WTC11 (cell line): ENCODE results near the gene MDM1. TPM values are rescaled to one million over a fixed set of nuclear protein-coding genes. Genes with fewer than 3 reads are reported as not detected.

Experiments used
- ATAC-seq: fragments of 200-7000 bp; cut with Tn5 transposase; 2 replicates; pipeline ENCODE4 v1.10.0; 2021; ENCODE audit warnings: mild to moderate bottlenecking, moderate library complexity
- CTCF ChIA-PET: fragments of 300-600 bp; sonication (Branson Sonifier 250); formaldehyde crosslinking; loops from one replicate; lab custom pipeline; 2021; ENCODE audit warnings: antibody characterized with exemption; lab: Charles Lee
- POLR2A ChIA-PET: fragments of 350-600 bp; sonication (Branson Sonifier 250); formaldehyde crosslinking; loops from one replicate; lab custom pipeline; 2021; ENCODE audit warnings: antibody characterized with exemption; lab: Charles Lee
- DNase-seq: peaks from one replicate; pipeline ENCODE4 v3.0.0; 2021; ENCODE audit warnings: low spot score
- H3K27ac Mint-ChIP-seq: 2 replicates; pipeline ENCODE4 v1.8.0; 2021; ENCODE audit warnings: mixed read lengths
- H3K27me3 Mint-ChIP-seq: 2 replicates; pipeline ENCODE4 v1.8.0; 2021; ENCODE audit warnings: low read depth, mild to moderate bottlenecking, moderate library complexity, mixed read lengths
- H3K36me3 Mint-ChIP-seq: 2 replicates; pipeline ENCODE4 v1.8.0; 2021; ENCODE audit warnings: mixed read lengths
- H3K4me1 Mint-ChIP-seq: 2 replicates; pipeline ENCODE4 v1.8.0; 2022; ENCODE audit warnings: mixed read lengths
- H3K4me3 Mint-ChIP-seq: 2 replicates; pipeline ENCODE4 v1.8.0; 2021; ENCODE audit warnings: mild to moderate bottlenecking, moderate library complexity, mixed read lengths
- H3K9me3 Mint-ChIP-seq: 2 replicates; pipeline ENCODE4 v1.8.0; 2021; ENCODE audit warnings: mixed read lengths
- ATF3 ChIP-seq: sonication (generic); formaldehyde crosslinking; conservative IDR thresholded peaks from 2 replicates; pipeline ENCODE4 v1.8.1; 2022; ENCODE audit warnings: mild to moderate bottlenecking, missing genetic modification reagents
- CBFB ChIP-seq: sonication (generic); formaldehyde crosslinking; IDR thresholded peaks from 2 replicates; pipeline ENCODE4 v1.8.1; 2022; ENCODE audit warnings: mild to moderate bottlenecking, low read depth, missing genetic modification reagents
- CDX4 ChIP-seq: fragments of 250-450 bp; sonication (Bioruptor Pico); IDR thresholded peaks from 2 replicates; pipeline ENCODE4 v1.9.0; 2021; ENCODE audit warnings: moderate library complexity, mild to moderate bottlenecking, inconsistent platforms, borderline replicate concordance
- CREM ChIP-seq: sonication (generic); formaldehyde crosslinking; IDR thresholded peaks from 2 replicates; pipeline ENCODE4 v1.8.1; 2022; ENCODE audit warnings: mild to moderate bottlenecking, missing genetic modification reagents, moderate library complexity
- FOXP4 ChIP-seq: sonication (generic); formaldehyde crosslinking; IDR thresholded peaks from 2 replicates; pipeline ENCODE4 v1.8.0; 2022; ENCODE audit warnings: mild to moderate bottlenecking, missing genetic modification reagents
- IRF2 ChIP-seq: sonication (generic); formaldehyde crosslinking; IDR thresholded peaks from 2 replicates; pipeline ENCODE4 v1.8.0; 2022; ENCODE audit warnings: low read depth, missing genetic modification reagents, borderline replicate concordance
- MLX ChIP-seq: sonication (generic); formaldehyde crosslinking; IDR thresholded peaks from 2 replicates; pipeline ENCODE4 v1.8.1; 2023; ENCODE audit warnings: mild to moderate bottlenecking, missing genetic modification reagents, moderate library complexity
- MXD4 ChIP-seq: fragments of 250-450 bp; sonication (Bioruptor Pico); IDR thresholded peaks from 2 replicates; pipeline ENCODE4 v1.8.0; 2021; ENCODE audit warnings: mild to moderate bottlenecking, moderate library complexity, borderline replicate concordance
- MYBL2 ChIP-seq: sonication (generic); formaldehyde crosslinking; IDR thresholded peaks from 2 replicates; pipeline ENCODE4 v1.8.1; 2023; ENCODE audit warnings: mild to moderate bottlenecking, moderate library complexity, missing genetic modification reagents
- NFE2L1 ChIP-seq: sonication (generic); formaldehyde crosslinking; IDR thresholded peaks from 2 replicates; pipeline ENCODE4 v1.8.1; 2023; ENCODE audit warnings: missing genetic modification reagents
- NFYB ChIP-seq: sonication (generic); formaldehyde crosslinking; conservative IDR thresholded peaks from 2 replicates; pipeline ENCODE4 v1.8.0; 2022; ENCODE audit warnings: low read depth, missing genetic modification reagents
- OVOL2 ChIP-seq: fragments of 250-450 bp; sonication (Bioruptor Pico); IDR thresholded peaks from 2 replicates; pipeline ENCODE4 v1.9.0; 2021; ENCODE audit warnings: mild to moderate bottlenecking, borderline replicate concordance
- RELA ChIP-seq: sonication (generic); formaldehyde crosslinking; IDR thresholded peaks from 2 replicates; pipeline ENCODE4 v1.8.1; 2022; ENCODE audit warnings: missing genetic modification reagents, mild to moderate bottlenecking, borderline replicate concordance
- RORB ChIP-seq: fragments of 250-450 bp; sonication (Bioruptor Pico); IDR thresholded peaks from 2 replicates; pipeline ENCODE4 v1.9.0; 2021; ENCODE audit warnings: mild to moderate bottlenecking
- SMAD3 ChIP-seq: sonication (generic); formaldehyde crosslinking; IDR thresholded peaks from 2 replicates; pipeline ENCODE4 v1.8.0; 2022; ENCODE audit warnings: missing genetic modification reagents, mild to moderate bottlenecking, borderline replicate concordance
- SOX15 ChIP-seq: fragments of 250-450 bp; sonication (Bioruptor Pico); IDR thresholded peaks from 2 replicates; pipeline ENCODE4 v1.9.0; 2021; ENCODE audit warnings: mild to moderate bottlenecking
- STAT6 ChIP-seq: sonication (generic); formaldehyde crosslinking; conservative IDR thresholded peaks from 2 replicates; pipeline ENCODE4 v1.8.1; 2023; ENCODE audit warnings: mild to moderate bottlenecking, low read depth, missing genetic modification reagents, moderate library complexity
- TP53 ChIP-seq: sonication (generic); formaldehyde crosslinking; IDR thresholded peaks from 2 replicates; pipeline ENCODE4 v1.8.1; 2023; ENCODE audit warnings: mild to moderate bottlenecking, missing genetic modification reagents
- USF2 ChIP-seq: sonication (generic); formaldehyde crosslinking; IDR thresholded peaks from 2 replicates; pipeline ENCODE4 v1.8.1; 2023; ENCODE audit warnings: mild to moderate bottlenecking, missing genetic modification reagents, moderate library complexity
- ZNF121 ChIP-seq: sonication (generic); formaldehyde crosslinking; IDR thresholded peaks from 2 replicates; pipeline ENCODE4 v1.8.0; 2023; ENCODE audit warnings: missing genetic modification reagents
- ZNF396 ChIP-seq: fragments of 250-450 bp; sonication (Bioruptor Pico); IDR thresholded peaks from 2 replicates; pipeline ENCODE4 v1.8.0; 2021; ENCODE audit warnings: mild to moderate bottlenecking, moderate library complexity, borderline replicate concordance
- total RNA-seq: library from RNA; stranded (reverse); gene quantifications from 3 replicates; pipeline ENCODE4 v1.2.3, GENCODE V29; 2021

The MDM1 gene
- total RNA-seq, 1 experiment from 2014 or later = 9.1 TPM

- Mint-ChIP-seq H3K27me3 (no peaks in the 10 kb centered on the region), H3K4me3 (no peak overlapping the region), H3K9me3 (no peaks in the 10 kb centered on the region), H3K36me3 (peaks cover 12% of the 10 kb centered on the region), H3K27ac (no peak overlapping the region), H3K4me1 (no peaks in the 10 kb centered on the region)
- TF ChIP-seq CREM (CRISPR knock-in tag) (no peak), MLX (CRISPR knock-in tag) (no peak), SOX15 (no peak), NFE2L1 (CRISPR knock-in tag) (no peak), USF2 (CRISPR knock-in tag) (no peak), CDX4 (no peak), ATF3 (CRISPR knock-in tag) (no peak), RELA (CRISPR knock-in tag) (no peak), RORB (CRISPR knock-in tag) (no peak), ZNF396 (CRISPR knock-in tag) (no peak), MXD4 (CRISPR knock-in tag) (no peak), MYBL2 (CRISPR knock-in tag) (no peak), CBFB (CRISPR knock-in tag) (no peak), FOXP4 (CRISPR knock-in tag) (no peak), STAT6 (CRISPR knock-in tag) (no peak), ZNF121 (CRISPR knock-in tag) (no peak)
- ATAC-seq (no peak), DNase-seq (no peak)
- CTCF ChIA-PET = no interaction called here
- POLR2A ChIA-PET = no interaction called here
Observed at GRCh38 chr12:68305278-68305677, 26.9 kb downstream of the MDM1 start.

- CTCF ChIA-PET = no interaction called here
- no peaks in the 10 kb centered on the region for H3K4me1 Mint-ChIP-seq
- H3K27me3 Mint-ChIP-seq = no peaks in the 10 kb centered on the region
Observed at GRCh38 chr12:68304626-68305025, 27.5 kb downstream of the MDM1 start.

GRCh38 chr12:68303850-68304249 is 28.3 kb downstream of the MDM1 start:
- Mint-ChIP-seq H3K27me3 (no peaks in the 10 kb centered on the region), H3K4me3 (no peak overlapping the region), H3K4me1 (no peaks in the 10 kb centered on the region), H3K9me3 (no peaks in the 10 kb centered on the region), H3K27ac (no peak overlapping the region), H3K36me3 (peaks cover 11% of the 10 kb centered on the region)
- ATAC-seq (no peak), DNase-seq (no peak)
- TF ChIP-seq IRF2 (no peak), OVOL2 (CRISPR knock-in tag) (no peak), TP53 (CRISPR knock-in tag) (no peak), SMAD3 (CRISPR knock-in tag) (no peak)
- CTCF ChIA-PET = no interaction called here
- POLR2A ChIA-PET = no interaction called here

More at GRCh38 chr12:68304626-68305025, 27.5 kb downstream of the MDM1 start:
- no peak for TF ChIP-seq NFYB (CRISPR knock-in tag)
- Mint-ChIP-seq H3K27ac (no peak overlapping the region), H3K36me3 (peaks cover 12% of the 10 kb centered on the region), H3K4me3 (no peak overlapping the region), H3K9me3 (no peaks in the 10 kb centered on the region)
- DNase-seq (no peak), ATAC-seq (no peak)
- POLR2A ChIA-PET = no interaction called here
